HG03565 (cell line): ENCODE measurements around the gene MAGEA12.
A peak's percentile ranks its signal among the peaks of the same experiment; 100 is the strongest.
"Not testable (repeated sequence)": the region's sequence is repeated elsewhere in the genome, so short reads cannot be mapped to it uniquely, and the experiment has no call there.

Experiments
- ATAC-seq: cut with Tn5 transposase; IDR thresholded peaks from one replicate; pipeline ENCODE4 v1.9.1; 2021; ENCODE audit warnings: mild to moderate bottlenecking, moderate library complexity; ENCODE audit not compliant: unreplicated experiment

Gene MAGEA12

GRCh38 chrX:152761582-152761981 lies 28.0 kb downstream of the MAGEA12 start:
- ATAC-seq, result not testable (repeated sequence)

DNA sequence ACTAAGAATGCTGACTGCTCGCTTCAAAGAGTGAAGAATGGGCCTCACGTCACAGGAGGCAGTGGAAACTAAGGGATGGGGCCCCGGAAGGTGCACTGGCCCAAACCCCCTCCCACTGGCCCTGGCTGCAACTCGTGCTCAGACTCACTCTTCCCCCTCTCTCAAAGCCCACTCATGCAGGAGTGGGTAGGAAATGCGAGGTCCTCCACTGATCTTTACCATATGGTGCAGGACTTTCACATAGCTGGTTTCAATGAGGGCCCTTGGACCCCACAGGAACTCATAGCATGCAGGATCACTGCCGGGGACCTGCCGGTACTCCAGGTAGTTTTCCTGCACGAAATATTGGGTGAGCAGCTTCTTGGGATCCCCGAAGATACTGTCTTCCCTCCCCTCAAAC lies 33.0 kb downstream of the MAGEA12 start:
- not testable (repeated sequence) for ATAC-seq

DNA sequence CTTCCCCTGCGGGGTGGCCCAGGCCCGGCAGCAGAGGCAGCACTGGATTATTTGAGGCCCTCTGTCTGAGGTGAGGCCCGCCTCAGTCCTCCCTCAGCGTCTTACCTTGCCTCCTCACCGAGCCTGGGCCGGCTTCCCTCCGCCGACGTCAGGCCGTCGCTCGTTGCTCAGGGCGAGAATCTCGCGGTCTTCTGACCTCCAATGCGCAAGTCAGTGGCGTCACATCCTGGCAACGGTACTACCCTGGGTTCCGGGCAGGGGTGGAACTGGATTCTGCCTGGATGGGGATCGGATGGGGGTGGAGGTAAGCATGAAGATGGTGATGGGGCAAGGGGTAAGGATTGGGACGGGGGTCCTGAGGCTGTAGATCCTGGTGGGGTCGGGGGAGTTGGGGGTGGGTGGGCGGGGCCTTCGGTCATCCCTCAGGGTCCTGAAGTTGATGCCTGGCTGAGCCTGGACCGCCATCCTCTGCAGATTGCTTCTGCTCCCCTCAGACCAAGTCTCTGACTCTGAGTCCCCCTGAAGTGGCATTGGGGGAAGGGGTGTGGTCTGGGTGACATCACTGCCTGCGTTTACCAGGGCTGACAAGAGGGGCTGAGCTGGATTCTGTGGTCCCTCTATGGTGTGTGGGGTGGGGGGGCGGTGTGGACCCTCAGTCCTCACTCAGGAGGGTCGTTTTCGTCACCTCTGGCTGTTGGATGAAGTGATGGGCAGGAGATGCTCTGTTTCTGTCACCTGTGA lies 36.2 kb downstream of the MAGEA12 start, which contains the start of gene MAGEA6:
MAGEA6 (minus strand) TSS at position 141 of the 741 bp plus-strand sequence. CDS start 2,039 bp downstream, outside the sequence.
- ATAC-seq, result not testable (repeated sequence)

DNA sequence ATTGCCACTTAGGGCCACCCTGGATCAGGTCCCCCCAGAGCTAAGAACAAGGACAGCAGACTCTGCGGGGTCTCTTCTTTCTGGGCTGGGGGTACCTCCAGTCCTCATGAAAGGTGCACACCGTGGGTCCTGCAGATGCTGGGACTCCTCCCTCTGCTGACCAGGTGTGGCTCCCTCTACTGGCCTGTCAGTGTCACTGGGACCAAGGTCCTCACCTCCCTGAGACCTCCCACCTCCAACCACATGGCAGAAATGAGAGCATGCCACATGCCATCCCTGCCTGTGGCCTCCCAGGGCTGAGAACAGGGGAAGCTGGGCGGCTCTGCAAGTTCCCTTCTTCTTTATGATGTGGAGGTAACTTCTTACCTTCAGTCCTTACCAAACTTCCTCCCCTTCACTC lies 53.5 kb downstream of the MAGEA12 start:
- peak; percentile 74 for ATAC-seq
